Testis (tissue), 2 donors: ENCODE results near the gene ATP13A2.

ENCODE experiments used
- CTCF ChIP-seq, 3 experiments: fragments of 450-650 bp in 2 of 3; fragments of 200-600 bp in 1 of 3; sonication (generic) in 1 of 3; IDR thresholded peaks; one replicate each; pipeline ENCODE4 v1.5.1; 2016 to 2019; ENCODE audit warnings: antibody characterized with exemption in 3 of 3, mild to moderate bottlenecking in 2 of 3, moderate library complexity in 1 of 3
- POLR2A ChIP-seq: fragments of 450-650 bp; IDR thresholded peaks from one replicate; pipeline ENCODE4 v1.6.1; 2017; ENCODE audit warnings: antibody characterized with exemption, mild to moderate bottlenecking, moderate library complexity

- TF ChIP-seq CTCF (IDR thresholded peaks at IDR 0.05) (no peak), POLR2A (no peak)
Observed at GRCh38 chr1:16999863-17000262, 11.9 kb downstream of the ATP13A2 start.
